Tibial nerve (tissue), 4 donors: ENCODE results near the gene AFM. TPM values are rescaled to one million over a fixed set of nuclear protein-coding genes. Genes with fewer than 3 reads are reported as not detected.

Source experiments
- DNase-seq, 2 donors: peaks; one replicate each; pipeline ENCODE4 v3.0.0-alpha.2; 2019; ENCODE audit warnings: low spot score in 2 of 2
- H3K27ac ChIP-seq, 4 donors: fragments of 200-600 bp; sonication (generic) in 3 of 4; one replicate each; pipeline ENCODE4 v1.5.1; 2017 to 2019; ENCODE audit warnings: mild to moderate bottlenecking in 1 of 4
- H3K27me3 ChIP-seq, 2 donors: fragments of 200-600 bp; sonication (generic) in 1 of 2; one replicate each; pipeline versions ENCODE4 v1.5.1 to v1.6.0; 2017 to 2019
- H3K36me3 ChIP-seq, 3 donors: fragments of 200-600 bp; sonication (generic); one replicate each; pipeline ENCODE4 v1.5.1; 2018 to 2019
- H3K4me1 ChIP-seq, 4 donors: fragments of 200-600 bp; sonication (generic) in 3 of 4; one replicate each; pipeline ENCODE4 v1.5.1; 2017 to 2019
- H3K4me3 ChIP-seq, 4 donors: fragments of 200-600 bp; sonication (generic) in 3 of 4; one replicate each; pipeline ENCODE4 v1.5.1; 2017 to 2019; ENCODE audit warnings: mild to moderate bottlenecking in 1 of 4, moderate library complexity in 1 of 4
- H3K9me3 ChIP-seq, 4 donors: fragments of 200-600 bp; sonication (generic) in 3 of 4; one replicate each; pipeline ENCODE4 v1.5.1; 2017 to 2019
- CTCF ChIP-seq, 5 experiments: fragments of 200-600 bp in 3 of 5; fragments of 450-650 bp in 2 of 5; sonication (generic) in 3 of 5; IDR thresholded peaks; one replicate each; pipeline ENCODE4 v1.5.1; 2016 to 2019; ENCODE audit warnings: antibody characterized with exemption in 5 of 5, mild to moderate bottlenecking in 3 of 5, moderate library complexity in 2 of 5
- EP300 ChIP-seq, 2 donors: sonication (generic); formaldehyde crosslinking; IDR thresholded peaks; one replicate each; pipeline ENCODE4 v1.6.1; 2017; ENCODE audit warnings: antibody characterized with exemption in 2 of 2, mild to moderate bottlenecking in 1 of 2
- POLR2A ChIP-seq, 2 donors: fragments of 450-650 bp; IDR thresholded peaks; one replicate each; pipeline ENCODE4 v1.6.1; 2017; ENCODE audit warnings: antibody characterized with exemption in 2 of 2, mild to moderate bottlenecking in 2 of 2, moderate library complexity in 2 of 2
- WGBS, 2 donors: methylation state at CpG; one replicate each; pipeline ENCODE4 v1.1.5; 2018; 5-methylcytosine and 5-hydroxymethylcytosine counted together
- total RNA-seq, 4 donors: library from RNA; depleted of rRNA; stranded (reverse); fragments of >200 nt; gene quantifications; one replicate each; pipeline ENCODE4 v1.1.0, GENCODE V29; 2016

The AFM gene
- total RNA-seq, 4 donors from 2014 or later: not detected

GRCh38 chr4:73485596-73485995 lies 4.1 kb downstream of the AFM start:
- H3K27ac ChIP-seq: no peak overlapping the region
- H3K36me3 ChIP-seq: no peaks in the 10 kb centered on the region
- no peaks in the 10 kb centered on the region for H3K9me3 ChIP-seq
- no peak for TF ChIP-seq EP300 (IDR thresholded peaks at IDR 0.05)
- no peak for TF ChIP-seq CTCF (IDR thresholded peaks at IDR 0.05)
- TF ChIP-seq POLR2A (IDR thresholded peaks at IDR 0.05): no peak
- H3K4me1 ChIP-seq: no peaks in the 10 kb centered on the region
- no peaks in the 10 kb centered on the region for H3K27me3 ChIP-seq
- H3K4me3 ChIP-seq: no peak overlapping the region
- DNase-seq: no peak

GRCh38 chr4:73486497-73486896 lies 5.0 kb downstream of the AFM start:
- TF ChIP-seq POLR2A (IDR thresholded peaks at IDR 0.05) (no peak), EP300 (IDR thresholded peaks at IDR 0.05) (no peak), CTCF (IDR thresholded peaks at IDR 0.05) (no peak)
- no peak for DNase-seq
- Histone ChIP-seq H3K9me3 (no peaks in the 10 kb centered on the region), H3K27ac (no peak overlapping the region), H3K4me1 (no peaks in the 10 kb centered on the region), H3K4me3 (no peak overlapping the region), H3K27me3 (no peaks in the 10 kb centered on the region), H3K36me3 (no peaks in the 10 kb centered on the region)
- 74% methylated on average over 1 of the region's 1 CpG for WGBS, 2 donors

- no peak for TF ChIP-seq EP300 (IDR thresholded peaks at IDR 0.05)
- WGBS, 2 donors: 83 to 94% methylated on average over 1 of the region's 1 CpG
- no peak for DNase-seq
- Histone ChIP-seq H3K9me3 (no peaks in the 10 kb centered on the region), H3K4me3 (no peak overlapping the region), H3K36me3 (no peaks in the 10 kb centered on the region), H3K27ac (no peak overlapping the region), H3K4me1 (no peaks in the 10 kb centered on the region), H3K27me3 (no peaks in the 10 kb centered on the region)
Observed at GRCh38 chr4:73487233-73487632, 5.7 kb downstream of the AFM start.

- DNase-seq: no peak
- Histone ChIP-seq H3K27ac (no peak overlapping the region), H3K36me3 (no peaks in the 10 kb centered on the region), H3K27me3 (no peaks in the 10 kb centered on the region), H3K4me3 (no peak overlapping the region), H3K9me3 (no peaks in the 10 kb centered on the region), H3K4me1 (peaks cover 0 to 3% (median 0%) of the 10 kb centered on the region in 4 donors)
- WGBS, 2 donors: 55 to 59% methylated on average over 4 of the region's 4 CpGs
- TF ChIP-seq CTCF (IDR thresholded peaks at IDR 0.05) (no peak), POLR2A (IDR thresholded peaks at IDR 0.05) (no peak), EP300 (IDR thresholded peaks at IDR 0.05) (no peak)
Observed at GRCh38 chr4:73499996-73500765, 18.6 kb downstream of the AFM start.

- no peak overlapping the region for H3K4me3 ChIP-seq
- no peak for DNase-seq
- H3K4me1 ChIP-seq: peaks cover 0 to 3% (median 0%) of the 10 kb centered on the region in 4 donors
- H3K27ac ChIP-seq: no peak overlapping the region
- H3K27me3 ChIP-seq: no peaks in the 10 kb centered on the region
- no peaks in the 10 kb centered on the region for H3K36me3 ChIP-seq
- no peaks in the 10 kb centered on the region for H3K9me3 ChIP-seq
- TF ChIP-seq POLR2A (IDR thresholded peaks at IDR 0.05) (no peak), CTCF (IDR thresholded peaks at IDR 0.05) (no peak), EP300 (IDR thresholded peaks at IDR 0.05) (no peak)
- WGBS, 2 donors: 87 to 92% methylated on average over 5 of the region's 5 CpGs
Observed at GRCh38 chr4:73501664-73502265, 20.2 kb downstream of the AFM start.
